HAP-1 (cell line): ENCODE results near the gene HK1.
A peak's percentile ranks its signal among the peaks of the same experiment; 100 is the strongest.
"Not testable (repeated sequence)": the region's sequence is repeated elsewhere in the genome, so short reads cannot be mapped to it uniquely, and the experiment has no call there.

Experiments used
- DNase-seq, 2 experiments: peaks; one replicate each; pipeline ENCODE4 v3.0.0-alpha.2; 2016 to 2020; ENCODE audit warnings: low spot score in 2 of 2
- H3K27me3 ChIP-seq: fragments of 250-450 bp; sonication (Bioruptor Pico); 2 replicates; pipeline ENCODE4 v1.5.1; 2020; ENCODE audit warnings: low read depth, mild to moderate bottlenecking, moderate library complexity
- H3K36me3 ChIP-seq: fragments of 250-450 bp; sonication (Bioruptor Pico); replicated peaks from 2 replicates; pipeline ENCODE4 v1.5.1; 2020; ENCODE audit warnings: mild to moderate bottlenecking
- H3K4me1 ChIP-seq: fragments of 250-450 bp; sonication (Bioruptor Pico); 2 replicates; pipeline ENCODE4 v1.5.1; 2020; ENCODE audit warnings: mild to moderate bottlenecking
- H3K4me3 ChIP-seq: fragments of 250-450 bp; sonication (Bioruptor Pico); 2 replicates; pipeline ENCODE4 v1.5.1; 2020; ENCODE audit warnings: mild to moderate bottlenecking, moderate library complexity
- H3K9me3 ChIP-seq: fragments of 250-450 bp; sonication (Bioruptor Pico); 2 replicates; pipeline ENCODE4 v1.5.1; 2020; ENCODE audit warnings: mild to moderate bottlenecking, moderate library complexity
- in situ Hi-C: fragments of 300-500 bp; cut with MboI; formaldehyde crosslinking; loops from 3 replicates; pipeline ENCODE4 v1.14.3; 2020; ENCODE audit warnings: low sequenced_read_pairs, inconsistent platforms, mixed read lengths

The HK1 gene

DNA sequence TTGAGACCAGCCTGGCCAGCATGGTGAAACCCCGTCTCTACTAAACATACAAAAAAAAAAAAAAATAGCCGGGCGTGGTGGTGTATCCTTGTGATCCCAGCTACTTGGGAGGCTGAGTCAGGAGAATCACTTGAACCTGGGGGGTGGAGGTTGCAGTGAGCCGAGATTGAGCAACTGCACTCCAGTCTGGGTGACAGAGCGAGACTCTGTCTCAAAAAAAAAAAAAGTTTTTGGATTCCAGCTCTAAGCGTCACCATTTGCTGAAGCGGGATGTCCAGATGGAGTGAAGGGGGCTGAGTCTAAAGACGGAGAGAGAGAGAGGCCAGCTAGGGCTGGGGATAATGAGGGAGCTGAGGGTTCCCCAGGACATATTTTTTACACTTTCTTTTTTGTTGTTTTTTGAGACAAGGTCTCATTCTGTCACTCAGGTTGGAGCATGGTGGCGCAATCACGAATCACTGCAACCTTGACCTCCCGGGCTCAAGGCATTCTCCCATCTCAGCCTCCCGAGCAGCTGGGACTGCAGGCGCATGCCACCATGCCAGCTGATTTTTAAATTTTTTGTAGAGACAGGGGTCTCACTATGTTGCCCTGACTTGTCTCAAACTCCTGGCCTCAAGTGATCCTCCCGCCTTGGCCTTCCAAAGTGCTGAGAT lies 9.4 kb upstream of the HK1 start:
- Histone ChIP-seq H3K4me3 (no peak overlapping the region), H3K36me3 (no peaks in the 10 kb centered on the region), H3K27me3 (no peaks in the 10 kb centered on the region), H3K9me3 (no peaks in the 10 kb centered on the region; the same call in 1 of the 2 replicates), H3K4me1 (no peaks in the 10 kb centered on the region)
- in situ Hi-C loops, result no loop called here
- DNase-seq, result no peak

DNA sequence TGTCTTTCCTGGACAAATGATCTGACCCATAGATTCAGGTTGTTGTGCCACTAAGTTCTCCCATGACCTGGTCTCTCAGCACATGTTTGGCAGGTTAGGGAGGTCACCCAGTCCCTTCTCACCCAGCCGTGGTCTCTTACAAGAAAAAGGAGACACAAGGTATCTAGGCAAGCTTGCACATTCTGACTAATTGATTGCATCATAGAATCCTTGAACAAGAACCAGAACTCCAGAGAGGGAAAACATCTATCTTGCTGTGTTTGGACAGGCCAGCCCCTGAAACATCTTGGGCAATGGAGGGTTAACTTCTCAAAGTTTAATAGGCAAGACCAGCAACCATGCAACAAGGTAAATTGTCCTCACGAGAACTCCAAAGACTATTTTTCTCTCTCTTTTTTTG lies 8.5 kb upstream of the HK1 start:
- Histone ChIP-seq H3K4me3 (no peak overlapping the region), H3K4me1 (no peaks in the 10 kb centered on the region)
- no peak for DNase-seq

DNA sequence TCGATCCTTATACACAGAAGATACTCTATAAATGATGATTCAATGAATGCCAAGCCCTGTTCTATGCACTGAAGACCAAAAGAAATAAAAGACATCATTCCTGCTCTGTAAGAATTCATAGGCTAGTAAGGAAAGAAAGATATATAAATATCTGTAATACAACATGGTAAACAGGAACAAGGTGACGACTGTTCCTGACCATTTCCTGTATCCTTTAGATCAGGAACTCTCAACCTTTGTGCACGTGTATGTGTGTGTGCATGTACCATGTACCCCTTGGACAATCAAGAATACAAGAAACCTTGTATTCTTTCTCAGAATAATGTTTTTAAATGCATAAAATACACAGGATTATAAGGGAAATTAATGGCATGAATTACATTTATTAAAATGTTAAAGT lies 7.3 kb upstream of the HK1 start:
- Histone ChIP-seq H3K9me3 (no peaks in the 10 kb centered on the region; the same call in 1 of the 2 replicates), H3K27me3 (no peaks in the 10 kb centered on the region), H3K4me3 (no peak overlapping the region), H3K4me1 (no peaks in the 10 kb centered on the region), H3K36me3 (no peaks in the 10 kb centered on the region)
- no peak for DNase-seq
- in situ Hi-C loops, result no loop called here

More for the DNA sequence above, 8.5 kb upstream of the HK1 start:
- no peaks in the 10 kb centered on the region for H3K36me3 ChIP-seq
- no peaks in the 10 kb centered on the region; the same call in 1 of the 2 replicates for H3K9me3 ChIP-seq
- in situ Hi-C loops, result no loop called here
- H3K27me3 ChIP-seq, result no peaks in the 10 kb centered on the region

DNA sequence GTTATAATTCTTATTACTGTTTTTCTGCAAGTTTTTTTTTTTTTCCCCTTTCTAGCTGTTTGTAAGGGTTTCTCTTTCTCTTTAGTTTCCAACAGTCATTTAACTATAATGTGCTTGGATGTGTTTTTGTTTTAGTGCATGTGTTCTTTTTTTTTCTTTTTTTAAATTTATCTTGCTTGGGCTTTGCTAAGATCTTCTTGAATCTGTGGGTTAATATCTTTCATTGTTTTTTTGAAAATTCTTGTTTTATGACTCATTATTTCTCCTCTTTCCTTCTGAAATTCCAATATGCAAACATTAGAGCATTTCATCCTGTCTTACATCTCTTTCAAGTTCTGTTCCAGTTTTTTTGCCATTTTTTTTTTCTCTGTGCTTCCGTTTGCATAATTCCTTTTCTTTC lies 5.7 kb upstream of the HK1 start:
- H3K9me3 ChIP-seq, result no peaks in the 10 kb centered on the region; the same call in 1 of the 2 replicates
- H3K36me3 ChIP-seq, result no peaks in the 10 kb centered on the region
- H3K4me1 ChIP-seq, result no peaks in the 10 kb centered on the region
- H3K27me3 ChIP-seq, result no peaks in the 10 kb centered on the region
- no peak for DNase-seq
- in situ Hi-C loops, result no loop called here
- no peak overlapping the region for H3K4me3 ChIP-seq

DNA sequence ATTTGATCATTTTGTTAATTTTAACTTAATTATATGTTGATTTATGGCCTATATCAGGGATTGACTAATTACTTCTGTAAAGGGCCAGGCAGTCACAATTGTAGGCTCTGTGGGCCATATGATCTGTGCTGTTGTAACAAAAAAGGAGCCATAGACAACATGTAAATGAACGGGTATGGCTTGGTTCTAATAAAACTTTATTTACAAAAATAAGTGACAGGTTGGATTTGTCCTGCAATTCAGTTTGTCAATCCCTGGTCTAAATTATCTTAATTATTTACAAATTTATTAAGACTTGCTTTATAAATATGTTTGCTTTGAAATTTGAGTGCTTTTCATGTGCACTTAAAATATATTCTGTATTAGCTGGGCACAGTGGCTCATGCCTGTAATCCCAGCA lies 2.9 kb upstream of the HK1 start:
- H3K9me3 ChIP-seq, result no peaks in the 10 kb centered on the region; the same call in 1 of the 2 replicates
- H3K4me1 ChIP-seq, result no peaks in the 10 kb centered on the region
- no peak for DNase-seq
- H3K27me3 ChIP-seq, result no peaks in the 10 kb centered on the region
- in situ Hi-C loops, result no loop called here
- H3K4me3 ChIP-seq, result no peak overlapping the region
- H3K36me3 ChIP-seq, result no peaks in the 10 kb centered on the region

DNA sequence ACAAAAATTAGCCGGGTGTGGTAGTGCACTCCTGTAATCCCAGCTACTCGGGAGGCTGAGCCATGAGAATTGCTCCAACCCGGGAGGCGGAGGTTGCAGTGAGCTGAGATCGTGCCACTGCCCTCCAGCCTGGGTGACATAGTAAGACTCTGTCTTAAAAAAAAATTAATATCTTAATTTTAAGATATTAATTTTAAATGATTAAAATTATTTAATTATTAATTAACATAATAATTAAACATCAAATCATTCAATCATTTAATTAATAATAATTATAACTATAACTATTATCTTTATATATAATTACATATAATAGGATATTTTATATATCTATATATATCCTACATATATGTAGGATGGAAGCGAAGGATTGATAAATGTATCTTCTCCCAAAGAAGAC lies 1.8 kb upstream of the HK1 start:
- Histone ChIP-seq H3K27me3 (no peaks in the 10 kb centered on the region), H3K4me3 (no peak overlapping the region), H3K9me3 (no peaks in the 10 kb centered on the region; the same call in 1 of the 2 replicates), H3K4me1 (no peaks in the 10 kb centered on the region), H3K36me3 (no peaks in the 10 kb centered on the region)
- no peak for DNase-seq
- in situ Hi-C loops, result no loop called here

DNA sequence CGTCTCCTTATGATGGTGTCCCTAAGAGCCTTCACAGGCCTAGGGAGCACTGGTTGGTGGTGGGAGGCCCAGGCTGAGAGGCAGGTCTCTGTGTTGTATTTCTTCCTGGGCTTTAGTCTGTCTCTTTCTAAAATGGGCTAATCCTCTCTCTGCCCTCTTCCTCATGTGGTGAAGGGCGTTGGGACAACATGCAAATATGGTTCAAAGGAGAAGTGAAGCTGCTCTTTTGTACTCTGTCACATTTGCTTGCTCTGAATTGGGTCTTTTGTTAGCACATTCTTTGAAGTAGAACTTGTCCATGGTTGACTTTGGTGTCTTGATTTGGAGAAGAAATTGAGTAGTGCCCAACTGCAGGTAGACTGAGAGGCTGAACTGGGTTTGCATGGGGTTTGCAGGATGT lies 814 bp downstream of the HK1 start:
- no peak for DNase-seq
- H3K9me3 ChIP-seq, result no peaks in the 10 kb centered on the region
- no peaks in the 10 kb centered on the region for H3K36me3 ChIP-seq
- no peak overlapping the region for H3K4me3 ChIP-seq
- no peaks in the 10 kb centered on the region for H3K4me1 ChIP-seq
- in situ Hi-C loops, result no loop called here
- no peaks in the 10 kb centered on the region for H3K27me3 ChIP-seq

DNA sequence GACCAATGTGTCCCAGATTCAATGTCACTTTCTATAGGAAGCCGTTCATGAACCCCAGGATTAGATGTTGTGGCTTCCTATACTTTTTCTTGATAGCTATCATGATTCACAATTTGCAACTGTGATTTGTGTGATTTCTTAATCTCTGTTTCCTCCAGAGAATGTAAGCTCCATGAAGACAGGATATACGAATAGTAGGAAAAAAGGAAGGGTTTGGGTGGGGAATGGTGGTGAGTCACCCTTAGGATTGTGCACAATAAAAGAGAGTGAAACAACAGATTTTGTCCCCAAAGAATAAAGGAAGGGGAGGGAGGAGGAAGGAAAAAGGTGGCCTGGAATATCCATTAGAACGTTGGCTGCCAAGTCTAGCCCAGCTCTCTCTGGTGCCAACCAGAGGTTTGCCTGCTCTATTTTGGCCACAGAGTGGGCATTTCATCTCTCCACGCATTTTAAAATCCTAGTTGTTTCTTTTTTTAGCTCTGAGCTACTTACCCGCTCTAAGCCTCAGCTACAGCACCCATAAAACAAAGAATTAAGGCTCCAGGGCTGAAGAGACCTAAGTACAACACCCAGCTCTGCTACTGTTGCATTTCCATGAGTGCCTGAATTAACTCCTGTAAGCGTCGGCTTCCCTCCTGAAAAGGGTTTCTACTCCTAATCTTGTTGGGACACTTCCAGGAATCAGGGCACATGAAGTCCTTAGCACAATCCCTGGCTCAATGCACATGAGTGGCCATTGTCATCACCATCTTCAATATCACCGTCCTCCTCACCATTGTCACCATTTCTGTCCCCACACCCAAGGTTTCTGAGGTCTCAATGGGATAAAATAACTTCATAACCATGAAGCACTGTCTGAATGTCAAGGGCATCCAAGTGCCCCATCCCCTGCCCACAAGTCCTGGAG lies 3.5 kb downstream of the HK1 start:
- Histone ChIP-seq H3K4me1 (peaks cover 10% of the 10 kb centered on the region), H3K27me3 (no peaks in the 10 kb centered on the region), H3K9me3 (no peaks in the 10 kb centered on the region), H3K4me3 (no peak overlapping the region), H3K36me3 (no peaks in the 10 kb centered on the region)
- no peak for DNase-seq
- in situ Hi-C loops, result no loop called here

DNA sequence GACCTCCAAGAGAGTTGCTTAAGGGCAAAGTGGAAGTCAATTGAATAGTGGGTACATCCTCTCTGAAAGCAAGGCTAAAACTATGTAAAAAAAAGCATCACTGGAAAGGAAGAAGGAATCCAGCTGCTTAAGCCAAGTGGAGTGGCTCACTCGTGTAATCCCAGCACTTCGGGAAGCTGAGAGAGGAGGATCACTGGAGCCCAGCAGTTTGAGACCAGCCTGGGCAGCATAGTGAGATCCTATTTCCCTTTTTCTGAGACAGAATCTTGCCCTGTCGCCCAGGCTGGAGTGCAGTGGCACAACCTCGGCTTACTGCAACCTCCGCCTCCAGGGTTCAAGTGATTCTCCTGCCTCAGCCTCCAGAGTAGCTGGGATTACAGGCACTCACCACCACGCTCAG lies 6.1 kb downstream of the HK1 start:
- DNase-seq, H3K36me3 ChIP-seq, H3K27me3 ChIP-seq, in situ Hi-C loops, H3K9me3 ChIP-seq, H3K4me3 ChIP-seq: not testable (repeated sequence)
- peaks cover 18% of the 10 kb centered on the region for H3K4me1 ChIP-seq

DNA sequence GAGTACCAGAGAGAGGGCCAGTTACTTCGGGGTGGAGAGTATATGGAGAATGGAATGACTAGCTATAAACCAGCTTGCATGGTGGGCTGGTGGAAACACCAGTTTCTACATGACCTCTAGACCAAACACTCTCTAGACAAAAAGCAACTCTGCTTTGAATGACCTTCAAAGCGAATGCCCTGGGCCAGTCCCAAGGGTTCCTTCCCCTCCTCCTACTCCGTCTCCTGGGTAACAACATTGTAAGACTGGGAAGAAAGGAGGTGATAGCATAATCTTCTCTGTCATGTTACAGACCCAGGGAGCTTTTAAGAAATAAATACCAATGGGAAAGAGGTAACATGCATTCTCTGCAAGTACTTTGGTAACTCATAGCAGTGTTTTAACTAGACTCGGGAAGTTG lies 7.4 kb downstream of the HK1 start:
- H3K4me3 ChIP-seq, result no peak overlapping the region
- no peaks in the 10 kb centered on the region for H3K27me3 ChIP-seq
- no peaks in the 10 kb centered on the region for H3K9me3 ChIP-seq
- peaks cover 18% of the 10 kb centered on the region for H3K4me1 ChIP-seq
- in situ Hi-C loops, result no loop called here
- no peaks in the 10 kb centered on the region for H3K36me3 ChIP-seq
- DNase-seq, result peak; percentile 47 to 60

DNA sequence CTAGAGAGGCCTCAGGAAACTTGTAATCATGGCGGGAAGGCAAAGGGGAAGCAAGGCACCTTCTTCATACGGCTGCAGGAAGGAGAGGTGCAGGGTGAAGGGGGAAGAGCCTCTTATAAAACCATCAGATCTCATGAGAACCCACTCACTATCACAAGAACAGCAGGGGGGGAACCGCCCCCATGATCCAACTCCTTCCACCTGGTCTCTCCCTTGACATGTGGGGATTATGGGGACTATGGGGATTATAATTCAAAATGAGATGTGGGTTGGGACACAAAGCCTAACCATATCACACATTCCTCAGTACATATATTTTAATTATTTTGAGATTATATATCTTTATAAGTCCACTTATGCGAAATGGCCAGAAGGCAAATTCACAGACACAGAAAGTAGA lies 8.9 kb downstream of the HK1 start:
- H3K4me3 ChIP-seq, result no peak overlapping the region
- no peaks in the 10 kb centered on the region for H3K36me3 ChIP-seq

DNA sequence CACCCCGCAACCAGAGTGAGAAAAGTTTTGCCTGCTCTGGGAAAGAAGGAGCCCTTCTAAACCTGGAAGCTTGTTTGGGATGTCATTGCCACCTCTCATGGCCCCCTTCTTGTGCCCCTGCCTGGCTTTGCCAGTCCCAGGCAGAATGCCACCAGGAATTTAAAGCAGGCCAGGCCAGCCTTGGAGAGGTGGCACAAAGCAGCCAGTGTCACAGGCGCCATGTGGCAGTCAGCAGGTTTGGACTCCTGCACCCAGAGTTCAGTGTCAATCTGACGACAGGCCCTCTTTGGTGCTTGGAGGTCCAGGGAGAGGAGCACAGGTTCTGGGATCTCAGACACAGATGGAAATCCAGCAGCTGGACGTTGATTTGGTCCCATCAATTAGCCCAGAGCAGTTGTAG lies 12.7 kb downstream of the HK1 start:
- DNase-seq, result no peak
- H3K4me3 ChIP-seq, result no peak overlapping the region
- no peaks in the 10 kb centered on the region for H3K36me3 ChIP-seq
- H3K9me3 ChIP-seq, result no peaks in the 10 kb centered on the region
- H3K27me3 ChIP-seq, result no peaks in the 10 kb centered on the region
- in situ Hi-C loops, result no loop called here
- peaks cover 13% of the 10 kb centered on the region for H3K4me1 ChIP-seq

More for the DNA sequence above, 8.9 kb downstream of the HK1 start:
- Histone ChIP-seq H3K27me3 (no peaks in the 10 kb centered on the region), H3K9me3 (no peaks in the 10 kb centered on the region), H3K4me1 (peaks cover 18% of the 10 kb centered on the region)
- in situ Hi-C loops, result no loop called here
- peak; percentile 72 to 77 for DNase-seq

DNA sequence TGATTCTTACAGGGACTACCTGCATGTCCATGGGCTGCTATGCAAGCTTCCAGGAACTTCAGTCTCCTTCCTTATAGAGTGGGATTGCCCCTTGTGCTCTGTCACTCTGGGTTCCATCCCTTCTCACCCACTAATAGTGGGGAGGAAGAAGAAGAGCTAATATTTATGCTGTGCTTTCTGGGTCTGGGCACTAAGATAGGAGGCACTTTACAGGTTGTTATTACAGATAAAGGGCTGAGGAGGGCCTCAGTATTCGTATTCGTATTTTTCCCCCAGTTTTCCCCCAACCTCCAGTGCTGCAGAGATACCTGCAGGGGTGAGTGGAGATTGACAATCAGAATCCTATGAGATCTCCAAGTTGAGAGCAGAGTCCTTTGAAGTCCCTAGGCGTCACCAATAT lies 14.2 kb downstream of the HK1 start:
- no peaks in the 10 kb centered on the region for H3K9me3 ChIP-seq
- in situ Hi-C loops, result no loop called here
- H3K4me1 ChIP-seq, result peaks cover 3% of the 10 kb centered on the region
- DNase-seq, result no peak
- peaks cover 3% of the 10 kb centered on the region; the same call in 1 of the 2 replicates for H3K27me3 ChIP-seq
- no peak overlapping the region for H3K4me3 ChIP-seq
- no peaks in the 10 kb centered on the region for H3K36me3 ChIP-seq

DNA sequence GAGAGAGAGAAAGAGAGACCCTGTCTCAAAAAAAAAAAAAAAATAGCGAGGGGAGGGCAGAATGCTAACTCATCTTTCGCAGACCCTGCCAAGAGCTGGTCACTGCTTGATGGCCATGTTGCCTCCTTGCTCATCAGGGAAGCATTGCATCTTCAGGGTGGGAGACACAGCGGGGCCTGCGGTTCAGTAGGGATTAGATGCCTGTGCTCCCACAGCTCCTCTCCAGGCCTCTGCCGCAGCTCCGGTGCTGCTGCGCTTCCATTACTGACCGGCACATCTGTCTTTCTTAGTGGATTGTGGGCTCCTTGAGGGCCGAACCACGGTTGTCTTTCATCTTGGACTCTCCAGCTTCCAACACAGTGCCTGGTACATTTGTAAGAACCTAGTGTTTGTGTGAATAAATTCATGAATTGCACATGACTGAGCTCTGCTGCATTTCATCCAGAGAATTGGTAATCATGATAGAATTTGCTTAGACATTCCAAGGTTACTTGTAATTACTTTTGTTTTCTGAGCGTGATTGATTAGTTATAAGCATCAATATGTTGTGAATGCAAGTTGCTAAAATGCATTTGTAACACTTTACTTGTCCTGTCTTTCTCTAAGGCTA lies 16.8 kb downstream of the HK1 start:
- H3K27me3 ChIP-seq, result peaks cover 3% of the 10 kb centered on the region; the same call in 1 of the 2 replicates
- in situ Hi-C loops, result no loop called here
- H3K9me3 ChIP-seq, result no peaks in the 10 kb centered on the region

More for the DNA sequence above, 16.8 kb downstream of the HK1 start:
- no peaks in the 10 kb centered on the region for H3K36me3 ChIP-seq
- no peak overlapping the region for H3K4me3 ChIP-seq
- no peaks in the 10 kb centered on the region for H3K4me1 ChIP-seq
- no peak for DNase-seq
